ENCODE results near the gene FASTK.

Gene FASTK

DNA sequence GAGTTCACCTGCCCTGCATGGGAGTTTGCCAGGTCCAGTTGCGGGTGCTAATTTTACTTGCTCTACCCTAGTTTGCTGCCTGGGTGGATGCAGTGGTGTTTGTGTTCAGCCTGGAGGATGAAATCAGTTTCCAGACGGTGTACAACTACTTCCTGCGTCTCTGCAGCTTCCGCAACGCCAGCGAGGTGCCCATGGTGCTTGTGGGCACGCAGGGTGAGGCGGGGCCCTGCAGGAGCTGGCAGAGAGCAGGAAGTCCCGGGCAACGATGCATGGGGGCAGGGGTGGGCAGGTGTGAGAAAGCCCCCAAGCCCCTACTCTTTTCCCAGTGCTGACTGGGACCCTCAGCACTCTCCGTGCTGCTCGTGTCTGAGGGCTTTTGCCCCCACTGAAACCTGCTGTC is 37.0 kb upstream of the FASTK start:
- TF ChIP-seq, protein P1, sequence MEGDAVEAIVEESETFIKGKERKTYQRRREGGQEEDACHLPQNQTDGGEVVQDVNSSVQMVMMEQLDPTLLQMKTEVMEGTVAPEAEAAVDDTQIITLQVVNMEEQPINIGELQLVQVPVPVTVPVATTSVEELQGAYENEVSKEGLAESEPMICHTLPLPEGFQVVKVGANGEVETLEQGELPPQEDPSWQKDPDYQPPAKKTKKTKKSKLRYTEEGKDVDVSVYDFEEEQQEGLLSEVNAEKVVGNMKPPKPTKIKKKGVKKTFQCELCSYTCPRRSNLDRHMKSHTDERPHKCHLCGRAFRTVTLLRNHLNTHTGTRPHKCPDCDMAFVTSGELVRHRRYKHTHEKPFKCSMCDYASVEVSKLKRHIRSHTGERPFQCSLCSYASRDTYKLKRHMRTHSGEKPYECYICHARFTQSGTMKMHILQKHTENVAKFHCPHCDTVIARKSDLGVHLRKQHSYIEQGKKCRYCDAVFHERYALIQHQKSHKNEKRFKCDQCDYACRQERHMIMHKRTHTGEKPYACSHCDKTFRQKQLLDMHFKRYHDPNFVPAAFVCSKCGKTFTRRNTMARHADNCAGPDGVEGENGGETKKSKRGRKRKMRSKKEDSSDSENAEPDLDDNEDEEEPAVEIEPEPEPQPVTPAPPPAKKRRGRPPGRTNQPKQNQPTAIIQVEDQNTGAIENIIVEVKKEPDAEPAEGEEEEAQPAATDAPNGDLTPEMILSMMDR (IDR thresholded peaks at IDR 0.05; ENCODE audit: insufficient read depth, missing control alignments), result no peak
- no peak for DNase-seq (ENCODE audit: insufficient read length, low spot score)
- no peak for FAIRE-seq

DNA sequence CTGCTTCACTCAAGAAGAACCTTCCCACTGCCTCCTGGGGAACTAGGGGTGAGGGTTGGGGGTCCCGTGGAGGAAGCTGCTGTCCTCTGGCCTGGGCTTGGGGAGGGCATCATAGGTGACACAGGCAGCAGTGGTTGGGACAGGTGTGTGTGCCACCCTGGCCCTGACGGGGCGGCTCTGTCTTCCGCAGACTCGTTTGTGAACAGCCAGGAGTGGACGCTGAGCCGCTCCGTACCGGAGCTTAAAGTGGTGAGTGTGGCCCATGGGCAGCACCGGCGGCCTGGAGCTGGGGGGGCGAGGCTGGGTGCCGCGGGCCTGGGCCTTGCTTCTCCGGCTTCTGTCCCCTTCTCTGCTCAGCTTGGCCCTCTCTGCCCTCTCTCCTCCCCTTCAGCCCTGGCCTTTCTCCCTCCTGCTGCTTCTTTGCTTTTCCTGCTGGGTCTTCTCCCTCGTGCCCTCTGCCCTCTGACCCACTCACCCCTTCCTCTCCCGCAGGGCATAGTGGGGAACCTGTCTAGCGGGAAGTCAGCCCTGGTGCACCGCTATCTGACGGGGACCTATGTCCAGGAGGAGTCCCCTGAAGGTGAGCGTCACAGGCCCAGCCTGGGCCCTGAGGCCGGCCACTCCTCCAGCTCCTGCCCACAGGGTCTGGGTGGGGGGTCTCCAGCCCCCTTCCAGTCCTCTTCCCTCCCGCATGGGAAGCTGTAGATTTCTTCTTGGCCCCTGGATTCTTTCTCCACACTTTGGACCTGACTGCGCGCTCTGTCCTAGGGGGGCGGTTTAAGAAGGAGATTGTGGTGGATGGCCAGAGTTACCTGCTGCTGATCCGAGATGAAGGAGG is 36.2 kb upstream of the FASTK start:
- DNase-seq (ENCODE audit: insufficient read length, low spot score) (no peak), FAIRE-seq (no peak)
- TF ChIP-seq, protein P1 (IDR thresholded peaks at IDR 0.05; ENCODE audit: insufficient read depth, missing control alignments), result no peak

DNA sequence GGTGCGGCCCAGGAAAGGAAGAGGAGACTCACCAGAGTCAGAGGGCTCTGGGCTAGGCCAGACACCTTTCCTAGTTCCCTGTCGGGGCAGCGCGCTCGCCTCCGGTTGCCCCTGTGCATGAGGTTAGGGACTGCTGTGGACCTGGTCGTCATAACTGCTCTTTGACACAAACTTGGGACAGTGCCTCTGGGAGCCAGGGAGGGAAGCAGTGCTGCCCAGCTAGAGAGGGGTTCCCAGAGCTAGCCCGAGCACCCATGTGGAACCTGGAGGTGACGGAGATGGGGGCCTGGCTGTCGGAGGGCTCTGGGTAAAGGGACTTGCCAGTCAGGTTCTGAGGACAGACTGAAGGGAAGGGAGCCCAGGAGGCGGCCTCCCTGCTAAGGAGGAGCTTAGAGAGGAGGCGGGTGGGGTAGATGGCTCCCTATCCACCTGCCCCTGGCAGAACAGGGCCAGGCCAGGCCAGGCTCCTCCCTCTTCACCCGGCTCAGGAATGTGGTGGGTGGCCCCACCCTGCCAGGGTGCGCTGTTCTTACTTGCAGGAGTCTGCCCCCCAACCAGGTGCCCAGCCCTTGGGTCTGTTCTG is 35.3 kb upstream of the FASTK start:
- TF ChIP-seq, protein P1 (IDR thresholded peaks at IDR 0.05; ENCODE audit: insufficient read depth, missing control alignments), result no peak
- DNase-seq (ENCODE audit: insufficient read length, low spot score) (no peak), FAIRE-seq (no peak)

DNA sequence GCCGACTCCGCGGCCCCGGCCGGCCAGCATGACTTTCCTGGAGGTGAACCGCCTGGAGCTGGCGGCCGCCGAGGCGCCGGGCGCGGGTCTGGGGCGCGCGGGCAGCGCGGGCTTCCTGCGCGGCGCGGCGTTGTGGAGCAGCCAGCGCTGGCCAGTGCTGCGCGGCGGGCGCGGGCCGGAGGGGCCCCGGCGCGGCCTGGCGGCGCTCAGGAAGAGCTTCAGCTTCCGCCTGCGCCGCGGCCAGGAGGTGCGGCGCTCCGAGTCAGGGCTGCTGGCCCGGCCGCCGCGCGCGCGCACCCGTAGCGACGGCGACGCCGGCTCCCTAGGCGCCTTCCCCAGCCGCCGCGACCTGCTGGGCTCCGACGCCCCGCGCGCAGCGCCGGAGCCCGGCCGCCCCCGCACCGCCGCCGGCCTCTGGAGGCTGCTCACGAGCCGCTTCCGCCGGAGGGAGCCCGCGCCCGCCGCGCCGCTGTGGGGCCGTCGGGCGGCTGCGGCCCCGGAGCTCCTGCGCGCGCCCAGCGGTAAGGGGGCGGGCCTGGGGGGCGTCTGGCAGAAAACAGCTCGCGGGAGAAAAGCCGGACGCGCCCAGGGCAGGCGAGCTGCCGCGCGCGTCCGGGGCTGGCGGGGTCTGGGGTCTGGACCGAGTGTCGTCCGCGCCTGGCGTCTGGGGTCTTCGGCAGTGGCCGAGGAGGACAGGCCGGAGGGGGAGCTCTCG is 34.7 kb upstream of the FASTK start:
- FAIRE-seq (no peak), DNase-seq (ENCODE audit: insufficient read length, low spot score) (no peak)

DNA sequence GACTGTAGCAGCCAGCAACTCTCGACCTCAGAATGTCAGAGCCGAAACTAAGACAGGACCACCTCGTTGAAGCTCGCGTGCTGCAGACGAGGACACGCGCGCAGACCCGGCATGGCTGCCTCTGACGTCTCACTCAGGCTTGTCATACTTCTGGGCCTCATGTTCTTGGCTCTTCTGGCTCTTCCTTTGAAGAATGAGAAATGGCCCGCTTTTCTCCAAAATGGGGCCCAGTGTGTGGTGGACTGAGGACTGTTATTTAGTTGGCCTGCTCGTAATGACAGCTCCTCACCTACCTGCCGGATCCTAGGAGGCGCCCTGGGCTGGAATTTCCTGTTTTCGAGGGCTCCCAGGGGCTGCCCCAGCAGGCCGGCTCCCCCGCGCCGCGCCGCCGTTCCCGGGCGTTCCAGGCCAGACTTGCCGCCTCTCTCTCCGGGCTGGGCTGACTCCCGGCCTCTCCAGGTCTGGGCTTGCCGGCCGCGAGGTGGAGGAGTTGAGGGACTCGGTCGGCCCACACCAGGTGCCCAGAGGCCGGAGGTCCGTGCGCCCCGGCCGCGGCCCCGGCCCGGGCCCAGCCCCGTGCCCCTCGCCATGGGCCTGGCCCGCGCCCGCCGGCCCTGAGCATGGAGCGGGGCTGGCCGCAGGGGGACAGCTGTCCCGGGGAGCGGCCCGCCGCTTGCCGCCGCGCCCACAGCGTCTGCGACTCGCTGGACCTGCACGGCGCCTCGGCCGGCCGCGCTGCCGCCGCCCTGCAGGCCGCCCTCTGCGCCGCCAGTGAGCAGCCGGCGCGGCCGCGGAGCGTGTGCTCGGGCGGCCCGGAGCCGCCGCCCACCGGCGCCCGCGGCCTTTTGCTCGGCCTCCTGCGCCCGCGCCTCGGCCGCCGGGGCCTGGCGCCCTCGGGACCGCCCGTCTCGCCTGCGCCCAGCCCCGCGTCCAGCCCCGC is 33.8 kb upstream of the FASTK start:
- FAIRE-seq, result no peak
- DNase-seq (ENCODE audit: insufficient read length, low spot score), result no peak
- TF ChIP-seq, protein P1 (IDR thresholded peaks at IDR 0.05; ENCODE audit: insufficient read depth, missing control alignments), result no peak

More for the DNA sequence above, 34.7 kb upstream of the FASTK start:
- TF ChIP-seq, protein P1 (IDR thresholded peaks at IDR 0.05; ENCODE audit: insufficient read depth, missing control alignments), result no peak

DNA sequence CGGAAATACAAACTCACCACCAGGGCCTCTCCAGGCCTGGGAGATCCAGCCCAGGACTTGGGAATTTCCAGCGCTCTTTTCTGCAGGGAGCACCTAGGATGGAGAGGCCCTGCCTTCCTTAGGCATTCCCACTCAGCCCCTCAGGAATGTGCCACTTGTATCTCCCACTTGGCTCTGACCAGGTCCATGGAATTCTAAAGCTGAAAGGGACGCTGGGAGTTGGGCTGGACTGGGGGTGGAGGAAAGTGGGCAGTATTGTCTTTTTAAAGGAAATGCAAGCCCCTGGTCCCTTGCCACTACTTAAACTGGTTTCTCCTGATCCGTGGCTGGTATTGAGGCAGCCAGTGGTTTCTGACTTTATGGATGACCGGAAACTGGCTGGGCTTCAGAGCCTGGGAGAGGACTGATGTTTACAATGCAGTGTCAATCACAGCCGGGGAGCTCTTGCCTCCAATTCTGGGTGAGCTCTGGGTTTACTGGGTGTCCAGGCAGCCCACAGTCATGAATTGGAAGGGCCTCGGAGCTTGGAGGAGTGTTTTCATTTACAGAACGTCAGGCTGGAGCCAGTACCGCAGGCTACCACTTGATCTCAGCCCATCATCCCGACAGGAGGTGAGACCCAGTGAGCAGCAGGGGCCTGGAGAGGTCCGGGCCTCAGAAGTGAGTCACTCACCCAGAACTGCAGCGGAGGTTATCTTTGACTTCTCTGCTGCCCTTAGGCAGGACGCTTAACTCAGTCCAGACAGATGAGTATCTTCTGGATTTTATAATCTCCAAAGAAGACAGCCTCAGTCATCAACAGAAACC is 32.9 kb upstream of the FASTK start:
- TF ChIP-seq, protein P1 (IDR thresholded peaks at IDR 0.05; ENCODE audit: insufficient read depth, missing control alignments), result no peak
- DNase-seq (ENCODE audit: insufficient read length, low spot score), result no peak
- no peak for FAIRE-seq

All from D721Med (cell line).